HepG2 (cell line): Measurements from ENCODE around the gene COL18A1. TPM values are rescaled to one million over a fixed set of nuclear protein-coding genes. Genes with fewer than 3 reads are reported as not detected.

Source experiments
- ATAC-seq: fragments of 200-7000 bp; cut with Tn5 transposase; 3 replicates; pipeline ENCODE4 v1.9.1; 2020; ENCODE audit warnings: mild to moderate bottlenecking, moderate library complexity
- BruUV-seq: library from RNA; stranded (reverse); fragments of 400-500 nt; replicated peaks from 2 replicates; lab custom pipeline; 2021; lab: Mats Ljungman, UMichigan
- CTCF ChIA-PET: fragments of 300-600 bp; formaldehyde crosslinking; extraction: SDS; loops from one replicate; lab custom pipeline; 2021; ENCODE audit warnings: low total read pairs, inconsistent platforms, low intra/inter-chr PET ratio; lab: Yijun Ruan, JAX
- POLR2A ChIA-PET: fragments of 350-600 bp; sonication (Branson Sonifier 250); formaldehyde crosslinking; loops from one replicate; lab custom pipeline; 2020; ENCODE audit warnings: antibody characterized with exemption, inconsistent platforms; lab: Yijun Ruan, JAX
- DNase-seq: peaks from one replicate; pipeline ENCODE4 v3.0.0-alpha.2; 2015; ENCODE audit warnings: low spot score
- FAIRE-seq: peaks from 3 replicates; lab custom pipeline; 2011; peaks lifted over from hg19 to GRCh38; lab: Jason Lieb, UNC
- H2AFZ ChIP-seq: one replicate; pipeline ENCODE4 v1.6.1; 2011; ENCODE audit warnings: low read length, inconsistent platforms
- H3K27ac ChIP-seq: fragments of 300-600 bp; 3 replicates; pipeline ENCODE4 v1.8.0; 2011; ENCODE audit warnings: mixed run types, mild to moderate bottlenecking, mixed read lengths, low read length, inconsistent platforms; ENCODE audit not compliant: insufficient read depth; ENCODE audit errors: extremely low read length
- H3K27me3 ChIP-seq, 2 experiments: fragments of 200-600 bp in 1 of 2; 2 replicates in 1 of 2; 3 replicates in 1 of 2; pipeline versions ENCODE4 v1.6.0 to v1.8.0; 2011; ENCODE audit warnings: low read length in 2 of 2, mild to moderate bottlenecking in 2 of 2, moderate library complexity in 2 of 2, inconsistent platforms in 1 of 2; ENCODE audit not compliant: insufficient read depth in 2 of 2, control insufficient read depth in 1 of 2
- H3K36me3 ChIP-seq, 2 experiments: fragments of 200-600 bp in 1 of 2; replicated peaks in 1 of 2; 2 replicates in 1 of 2; 3 replicates in 1 of 2; pipeline versions ENCODE4 v1.5.1 to v1.8.0; 2011; ENCODE audit warnings: low read length in 2 of 2, inconsistent platforms in 1 of 2; ENCODE audit not compliant: insufficient read depth in 2 of 2, control insufficient read depth in 1 of 2
- H3K4me1 ChIP-seq: 2 replicates; pipeline ENCODE4 v1.5.1; 2012; ENCODE audit warnings: low read length, inconsistent platforms; ENCODE audit not compliant: insufficient read depth
- H3K4me2 ChIP-seq: 2 replicates; pipeline ENCODE4 v1.6.0; 2011; ENCODE audit warnings: low read depth, low read length, inconsistent platforms
- H3K4me3 ChIP-seq, 3 experiments: fragments of 200-600 bp in 1 of 3; sonication (generic), shearing (Covaris generic) in 1 of 3; replicated peaks in 1 of 3; 2 replicates each; pipeline ENCODE4 v1.5.1; 2011 to 2016; ENCODE audit warnings: low read length in 3 of 3, inconsistent platforms in 2 of 3, low read depth in 2 of 3, mild to moderate bottlenecking in 2 of 3, control low read depth in 1 of 3, mixed read lengths in 1 of 3; ENCODE audit not compliant: insufficient read depth in 1 of 3
- H3K79me2 ChIP-seq: one replicate; pipeline ENCODE4 v1.6.1; 2011; ENCODE audit warnings: low read length, inconsistent platforms; ENCODE audit not compliant: insufficient read depth
- H3K9ac ChIP-seq: 2 replicates; pipeline ENCODE4 v1.6.0; 2011; ENCODE audit warnings: mild to moderate bottlenecking, low read depth, low read length, inconsistent platforms; ENCODE audit not compliant: insufficient read depth
- H3K9me3 ChIP-seq: 2 replicates; pipeline ENCODE4 v1.5.1; 2012; ENCODE audit warnings: mild to moderate bottlenecking, low read length
- H4K20me1 ChIP-seq: 2 replicates; pipeline ENCODE4 v1.6.0; 2011; ENCODE audit warnings: inconsistent platforms, mild to moderate bottlenecking, low read length, moderate library complexity; ENCODE audit not compliant: insufficient read depth
- ARNTL ChIP-seq: sonication (generic); formaldehyde crosslinking; IDR thresholded peaks from 2 replicates; pipeline ENCODE4 v1.4.0; 2020; ENCODE audit warnings: mild to moderate bottlenecking, missing genetic modification reagents
- CCAR2 ChIP-seq: fragments of 200-400 bp; formaldehyde crosslinking; optimal IDR thresholded peaks from 2 replicates; pipeline ENCODE3; 2018; ENCODE audit warnings: low read depth, mild to moderate bottlenecking, low read length, moderate library complexity
- ERF ChIP-seq: IDR thresholded peaks from 2 replicates; pipeline ENCODE4 v1.6.1; 2018; ENCODE audit warnings: missing biosample characterization, missing genetic modification reagents
- FOSL2 ChIP-seq: sonication (generic); formaldehyde crosslinking; IDR thresholded peaks from 2 replicates; pipeline ENCODE4 v1.4.0; 2020; ENCODE audit warnings: missing genetic modification reagents
- GLI4 ChIP-seq: sonication (generic); formaldehyde crosslinking; IDR thresholded peaks from 2 replicates; pipeline ENCODE4 v1.5.1; 2020; ENCODE audit warnings: missing genetic modification reagents, mild to moderate bottlenecking, moderate library complexity, borderline replicate concordance
- HNF4G ChIP-seq, 2 experiments: sonication (generic) in 1 of 2; formaldehyde crosslinking in 1 of 2; IDR thresholded peaks; 2 replicates each; pipeline versions ENCODE4 v1.4.0 to v1.6.1; 2011 to 2020; ENCODE audit warnings: borderline replicate concordance in 2 of 2, low read depth in 2 of 2, mild to moderate bottlenecking in 2 of 2, low read length in 1 of 2, missing genetic modification reagents in 1 of 2, moderate library complexity in 1 of 2
- JUN ChIP-seq: sonication (generic); formaldehyde crosslinking; IDR thresholded peaks from 2 replicates; pipeline ENCODE4 v1.4.0; 2020; ENCODE audit warnings: mild to moderate bottlenecking, missing genetic modification reagents
- MEIS1 ChIP-seq: sonication (generic); formaldehyde crosslinking; IDR thresholded peaks from 2 replicates; pipeline ENCODE4 v1.9.0; 2021; ENCODE audit warnings: mild to moderate bottlenecking, missing genetic modification reagents, moderate library complexity, borderline replicate concordance
- MTF2 ChIP-seq: sonication (generic); formaldehyde crosslinking; IDR thresholded peaks from 2 replicates; pipeline ENCODE4 v1.5.0; 2020; ENCODE audit warnings: missing genetic modification reagents, borderline replicate concordance
- NR2F6 ChIP-seq, 2 experiments: IDR thresholded peaks; 2 replicates each; pipeline ENCODE4 v1.6.1; 2016; ENCODE audit warnings: antibody characterized with exemption in 1 of 2, mild to moderate bottlenecking in 1 of 2
- PITX1 ChIP-seq: sonication (generic); formaldehyde crosslinking; IDR thresholded peaks from 2 replicates; pipeline ENCODE4 v1.5.1; 2020; ENCODE audit warnings: mild to moderate bottlenecking, missing genetic modification reagents
- RXRA ChIP-seq: sonication (generic); formaldehyde crosslinking; IDR thresholded peaks from 2 replicates; pipeline ENCODE4 v1.5.1; 2020; ENCODE audit warnings: missing genetic modification reagents
- ZBTB34 ChIP-seq: sonication (generic); formaldehyde crosslinking; IDR thresholded peaks from 2 replicates; pipeline ENCODE4 v1.8.0; 2022; ENCODE audit warnings: mild to moderate bottlenecking, missing genetic modification reagents
- ZBTB7B ChIP-seq: sonication (generic); formaldehyde crosslinking; IDR thresholded peaks from 2 replicates; pipeline ENCODE4 v1.4.0; 2020; ENCODE audit warnings: missing genetic modification reagents
- ZNF17 ChIP-seq: sonication (generic); formaldehyde crosslinking; IDR thresholded peaks from 2 replicates; pipeline ENCODE4 v1.5.0; 2020; ENCODE audit warnings: mild to moderate bottlenecking, missing genetic modification reagents
- ZNF256 ChIP-seq: sonication (generic); formaldehyde crosslinking; conservative IDR thresholded peaks from 2 replicates; pipeline ENCODE4 v1.4.0; 2020; ENCODE audit warnings: missing genetic modification reagents
- ZNF556 ChIP-seq: sonication (generic); formaldehyde crosslinking; IDR thresholded peaks from 2 replicates; pipeline ENCODE4 v1.4.0; 2020; ENCODE audit warnings: mild to moderate bottlenecking, missing genetic modification reagents, borderline replicate concordance
- ZNF768 ChIP-seq: sonication (generic); formaldehyde crosslinking; IDR thresholded peaks from 2 replicates; pipeline ENCODE4 v1.4.0; 2020; ENCODE audit warnings: missing genetic modification reagents
- ZNF773 ChIP-seq: sonication (generic); formaldehyde crosslinking; IDR thresholded peaks from 2 replicates; pipeline ENCODE4 v1.4.0; 2020; ENCODE audit warnings: missing genetic modification reagents, borderline replicate concordance
- ZSCAN29 ChIP-seq: sonication (generic); formaldehyde crosslinking; conservative IDR thresholded peaks from 2 replicates; pipeline ENCODE4 v1.4.0; 2020; ENCODE audit warnings: mild to moderate bottlenecking, missing genetic modification reagents
- WGBS: methylation state at CpG from one replicate; pipeline ENCODE4 v1.1.6; 2017; ENCODE audit warnings: low lambda C conversion rate; 5-methylcytosine and 5-hydroxymethylcytosine counted together
- in situ Hi-C: cut with HindIII; loops from 2 replicates; pipeline ENCODE4 v1.10.0; 2017; ENCODE audit warnings: low pct_unique_long_range_greater_than_20kb; ENCODE audit not compliant: extremely low pct_ligation_motif_present
- intact Hi-C: fragments of 100-400 bp; cut with micrococcal nuclease; formaldehyde crosslinking; loops from one replicate; pipeline ENCODE4 v1.10.0; 2022; ENCODE audit not compliant: unreplicated experiment
- polyA plus RNA-seq, 8 experiments: library from polyadenylated mRNA; depleted of rRNA in 3 of 8; stranded (reverse) in 7 of 8; unstranded in 1 of 8; fragments of >200 nt; fragmentation: Illumina TruSeq in 4 of 8; extraction: Trizol in 4 of 8; gene quantifications; 2 replicates each; pipeline versions ENCODE4 v1.2.1 to v1.2.3, GENCODE V29; 2011 to 2016; ENCODE audit warnings: low read depth in 4 of 8, missing spikeins in 1 of 8, mixed read lengths in 1 of 8; ENCODE audit not compliant: insufficient read depth in 1 of 8
- total RNA-seq, 5 experiments: library from RNA; depleted of rRNA; stranded (reverse); fragments of >200 nt; fragmentation: Illumina TruSeq; extraction: Trizol; gene quantifications; 2 replicates each; pipeline ENCODE4 v1.2.3, GENCODE V29; 2016; ENCODE audit warnings: low read depth in 1 of 5
- TF ChIP-seq, protein P1 (sequence below): sonication (generic); formaldehyde crosslinking; IDR thresholded peaks from 2 replicates; pipeline ENCODE4 v1.5.0; 2020; ENCODE audit warnings: missing genetic modification reagents

Gene COL18A1
- total and polyA plus RNA-seq, 2 of the 13 experiments (the other 11 are each of a cell fraction or from before 2014, with no cell fraction given): 79.0 to 102 TPM

GRCh38 chr21:45366931-45367401, 38.0 kb upstream of the COL18A1 start:
- CTCF ChIA-PET: no interaction called here
- in situ Hi-C loops: no loop called here
- peaks cover 71% of the 10 kb centered on the region for H3K4me1 ChIP-seq
- peak overlapping the region in 2 of 3 experiments; percentile 6 to 59; a peak in 4 of 6 replicates for H3K4me3 ChIP-seq
- intact Hi-C loops: no loop called here
- ATAC-seq (peak; percentile 79), DNase-seq (peak; percentile 74), FAIRE-seq (no peak)
- H3K9ac ChIP-seq: peak overlapping the region; percentile 42
- no peaks in the 10 kb centered on the region for H3K36me3 ChIP-seq
- no peaks in the 10 kb centered on the region for H3K79me2 ChIP-seq
- H3K9me3 ChIP-seq: no peaks in the 10 kb centered on the region
- POLR2A ChIA-PET: interaction anchor here (1.2 to 2.1 kb wide), 10 partner anchors 10 to 158 kb away, joined by 3 to 8 read pairs (median 4); partner anchors contain the start of gene POFUT2
- 8% methylated on average over 5 of the region's 14 CpGs for WGBS
- BruUV-seq: no TSS peak
- peak overlapping the region; percentile 85 for H3K4me2 ChIP-seq
- H2AFZ ChIP-seq: no peak overlapping the region
- H3K27ac ChIP-seq: peak overlapping the region; percentile 76
- H3K27me3 ChIP-seq: no peaks in the 10 kb centered on the region
- no peaks in the 10 kb centered on the region for H4K20me1 ChIP-seq
- TF ChIP-seq ZSCAN29 (CRISPR knock-in tag) (0 out of 2 replicates have a peak, but pooled peaks have one; percentile 57), ZNF773 (CRISPR knock-in tag) (no peak), CCAR2 (no peak), PITX1 (CRISPR knock-in tag) (peak; percentile 46; the same call in 1 of the 2 replicates), JUN (0 out of 2 replicates have a peak, but pooled peaks have one; percentile 58), ERF (peak; percentile 14; the same call in 1 of the 2 replicates), ZBTB34 (CRISPR knock-in tag) (0 out of 2 replicates have a peak, but pooled peaks have one; percentile 29), GLI4 (CRISPR knock-in tag) (no peak), MEIS1 (CRISPR knock-in tag) (peak; percentile 60; the same call in 1 of the 2 replicates), RXRA (CRISPR knock-in tag) (0 out of 2 replicates have a peak, but pooled peaks have one; percentile 20), HNF4G (IDR thresholded peaks at IDR 0.05; ENCODE audit: borderline replicate concordance, low read depth, low read length) (peak; percentile 12; the same call in 1 of the 2 replicates), HNF4G (CRISPR knock-in tag; IDR thresholded peaks at IDR 0.05; ENCODE audit: borderline replicate concordance, low read depth) (no peak), NR2F6 (IDR thresholded peaks at IDR 0.05) (no peak; the same call in 1 of the 2 replicates), NR2F6 (CRISPR knock-in tag; IDR thresholded peaks at IDR 0.05) (peak; percentile 54), ZNF556 (CRISPR knock-in tag) (peak; percentile 13; the same call in 1 of the 2 replicates), ARNTL (CRISPR knock-in tag) (peak; percentile 82), ZNF17 (CRISPR knock-in tag) (no peak), ZBTB7B (CRISPR knock-in tag) (peak; percentile 75), MTF2 (peak; percentile 73; the same call in 1 of the 2 replicates), ZNF768 (CRISPR knock-in tag) (0 out of 2 replicates have a peak, but pooled peaks have one; percentile 58), FOSL2 (peak; percentile 94), ZNF256 (no peak)
- TF ChIP-seq, protein P1, sequence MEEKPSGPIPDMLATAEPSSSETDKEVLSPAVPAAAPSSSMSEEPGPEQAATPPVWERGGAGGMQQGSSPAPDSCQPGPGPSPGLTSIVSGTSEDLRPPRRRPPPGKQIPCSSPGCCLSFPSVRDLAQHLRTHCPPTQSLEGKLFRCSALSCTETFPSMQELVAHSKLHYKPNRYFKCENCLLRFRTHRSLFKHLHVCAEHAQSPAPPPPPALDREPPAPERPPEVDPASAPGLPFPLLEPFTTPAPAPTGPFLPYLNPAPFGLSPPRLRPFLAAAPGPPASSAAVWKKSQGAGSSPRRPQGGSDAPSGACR (CRISPR knock-in tag): 0 out of 2 replicates have a peak, but pooled peaks have one; percentile 28
